Stimulated activated CD4-positive, alpha-beta T cell treated with anti-CD3 and anti-CD28 coated beads, TNF-alpha, amount 100 ng/mL, for 24 hours (primary cell): ENCODE results near the gene OASL.

Experiments used
- DNase-seq, 3 experiments: peaks; one replicate each; pipeline ENCODE4 v3.0.0-alpha.2; 2020; ENCODE audit warnings: low read depth in 3 of 3

The OASL gene

GRCh38 chr12:120991965-120992364, 47.1 kb downstream of the OASL start:
- DNase-seq = no peak

- no peak for DNase-seq
These were observed 48.5 kb downstream of the OASL start for GRCh38 chr12:120990487-120991055.

- no peak for DNase-seq
These were observed 49.4 kb downstream of the OASL start for GRCh38 chr12:120989687-120990086.

GRCh38 chr12:120988658-120989057, 50.4 kb downstream of the OASL start:
- no peak for DNase-seq

GRCh38 chr12:120988234-120988633, 50.8 kb downstream of the OASL start:
- DNase-seq = no peak

GRCh38 chr12:120984351-120984898, 54.6 kb downstream of the OASL start:
- DNase-seq = no peak

GRCh38 chr12:120983759-120984158, 55.3 kb downstream of the OASL start:
- no peak for DNase-seq

- DNase-seq = no peak
These were observed 56.4 kb downstream of the OASL start for GRCh38 chr12:120982659-120983058.

- no peak for DNase-seq
These were observed 57.6 kb downstream of the OASL start for GRCh38 chr12:120981407-120981941.

- no peak for DNase-seq
These were observed 58.2 kb downstream of the OASL start for GRCh38 chr12:120980800-120981368.

- no peak for DNase-seq
These were observed 59.0 kb downstream of the OASL start for GRCh38 chr12:120979862-120980696.

GRCh38 chr12:120979220-120979861, 59.7 kb downstream of the OASL start:
- no peak for DNase-seq

- no peak for DNase-seq
These were observed 60.5 kb downstream of the OASL start, which contains the start of gene HNF1A for GRCh38 chr12:120978296-120979219. TSS of gene HNF1A (plus strand) at chr12:120978543. CDS start at chr12:120978769, 226 bp downstream.

- DNase-seq = no peak
These were observed 61.3 kb downstream of the OASL start for GRCh38 chr12:120977531-120978295.

- no peak for DNase-seq
These were observed 66.0 kb downstream of the OASL start for GRCh38 chr12:120972870-120973543.

- no peak for DNase-seq
These were observed 67.5 kb downstream of the OASL start for GRCh38 chr12:120971299-120972180.

- no peak for DNase-seq
These were observed 68.7 kb downstream of the OASL start for GRCh38 chr12:120970310-120970709.
